OCI-LY7 (cell line): ENCODE measurements around the gene NRDC. TPM values are rescaled to one million over a fixed set of nuclear protein-coding genes. Genes with fewer than 3 reads are reported as not detected.

Experiments used
- BruUV-seq: library from RNA; stranded (reverse); fragments of 400-500 nt; replicated peaks from 2 replicates; lab custom pipeline; 2021; lab: Mats Ljungman, UMichigan
- CTCF ChIA-PET: fragments of 300-600 bp; sonication (Branson Sonifier 250); formaldehyde crosslinking; loops from one replicate; lab custom pipeline; 2022; ENCODE audit warnings: antibody characterized with exemption; ENCODE audit not compliant: unreplicated experiment; lab: Charles Lee
- POLR2A ChIA-PET: fragments of 300-600 bp; sonication (Branson Sonifier 250); formaldehyde crosslinking; loops from one replicate; lab custom pipeline; 2022; ENCODE audit warnings: antibody characterized with exemption; lab: Charles Lee
- DNase-seq: peaks from one replicate; pipeline ENCODE4 v3.0.0-alpha.2; 2015; ENCODE audit warnings: low spot score
- H2AFZ ChIP-seq: fragments of 200-600 bp; sonication (generic), shearing (Covaris generic); 2 replicates; pipeline ENCODE4 v1.6.1; 2014; ENCODE audit warnings: mild to moderate bottlenecking, antibody characterized with exemption, low read length, moderate library complexity
- H3K27ac ChIP-seq: fragments of 200-600 bp; sonication (generic); 2 replicates; pipeline ENCODE4 v1.5.1; 2014; ENCODE audit warnings: mixed run types, low read depth, mild to moderate bottlenecking, moderate library complexity, low read length, inconsistent platforms; ENCODE audit not compliant: poor library complexity, severe bottlenecking
- H3K36me3 ChIP-seq: fragments of 200-600 bp; sonication (generic); 2 replicates; pipeline ENCODE4 v1.6.1; 2014; ENCODE audit warnings: mild to moderate bottlenecking, antibody characterized with exemption, low read length, moderate library complexity, mixed read lengths; ENCODE audit not compliant: insufficient read depth
- H3K4me1 ChIP-seq: fragments of 200-600 bp; sonication (generic); 2 replicates; pipeline ENCODE4 v1.5.1; 2014; ENCODE audit warnings: mild to moderate bottlenecking, low read length; ENCODE audit not compliant: insufficient read depth, poor library complexity, severe bottlenecking
- H3K4me2 ChIP-seq: fragments of 200-600 bp; sonication (generic); 2 replicates; pipeline ENCODE4 v1.6.1; 2014; ENCODE audit warnings: mild to moderate bottlenecking, low read length
- H3K4me3 ChIP-seq: fragments of 200-600 bp; sonication (generic); 2 replicates; pipeline ENCODE4 v1.5.1; 2014; ENCODE audit warnings: mild to moderate bottlenecking, low read depth, low read length; ENCODE audit not compliant: poor library complexity, severe bottlenecking
- H3K79me2 ChIP-seq: fragments of 200-600 bp; sonication (generic); 2 replicates; pipeline ENCODE4 v1.6.1; 2016; ENCODE audit warnings: low read depth, mild to moderate bottlenecking, low read length, moderate library complexity, mixed read lengths; ENCODE audit not compliant: insufficient read depth
- H3K9me2 ChIP-seq: fragments of 200-600 bp; sonication (generic); 2 replicates; pipeline ENCODE4 v1.6.1; 2016; ENCODE audit warnings: mild to moderate bottlenecking, low read length, mixed read lengths; ENCODE audit not compliant: insufficient read depth
- H3K9me3 ChIP-seq: fragments of 200-600 bp; sonication (generic); 2 replicates; pipeline ENCODE4 v1.6.1; 2014; ENCODE audit warnings: mild to moderate bottlenecking, mixed run types, low read length, mixed read lengths
- H4K20me1 ChIP-seq: fragments of 200-600 bp; sonication (generic); 2 replicates; pipeline ENCODE4 v1.6.1; 2014; ENCODE audit warnings: mild to moderate bottlenecking, antibody characterized with exemption, low read length, moderate library complexity, mixed read lengths; ENCODE audit not compliant: insufficient read depth
- CTCF ChIP-seq: fragments of 200-600 bp; sonication (generic); conservative IDR thresholded peaks from 2 replicates; pipeline ENCODE4 v1.5.1; 2014; ENCODE audit warnings: mild to moderate bottlenecking, antibody characterized with exemption, low read length, moderate library complexity, mixed read lengths
- EZH2phosphoT487 ChIP-seq: fragments of 200-600 bp; sonication (generic); IDR thresholded peaks from 2 replicates; pipeline ENCODE4 v1.6.1; 2018; ENCODE audit warnings: low read depth, borderline replicate concordance, mild to moderate bottlenecking, mixed run types, antibody characterized with exemption, low read length, moderate library complexity, mixed read lengths
- intact Hi-C: fragments of 100-400 bp; cut with micrococcal nuclease; formaldehyde crosslinking; loops from one replicate; pipeline ENCODE4 v1.10.0; 2022; ENCODE audit not compliant: unreplicated experiment
- total RNA-seq, 2 experiments: library from RNA; depleted of rRNA in 1 of 2; stranded (reverse); fragments of >200 nt in 1 of 2; shearing (Covaris generic) in 1 of 2; gene quantifications; 2 replicates each; pipeline ENCODE4 v1.2.3, GENCODE V29; 2014 to 2022

Gene NRDC
- total RNA-seq, 2 experiments from 2014 or later = 48.0 to 162 TPM

GRCh38 chr1:51902456-51902855, 23.9 kb upstream of the NRDC start:
- Histone ChIP-seq H3K27ac (no peak overlapping the region), H3K4me3 (no peak overlapping the region), H3K4me1 (no peaks in the 10 kb centered on the region), H2AFZ (no peak overlapping the region), H3K79me2 (no peaks in the 10 kb centered on the region), H3K4me2 (no peak overlapping the region), H3K9me3 (no peaks in the 10 kb centered on the region), H3K36me3 (no peaks in the 10 kb centered on the region), H3K9me2 (no peaks in the 10 kb centered on the region), H4K20me1 (no peaks in the 10 kb centered on the region)
- intact Hi-C loops = no loop called here
- no peak for DNase-seq
- ChIA-PET POLR2A (interaction anchor here (0.7 to 1.1 kb wide), 4 partner anchors 23 to 152 kb away, joined by 3 to 4 read pairs (median 3); no protein-coding TSS in a partner anchor), CTCF (no interaction called here)
- no TSS peak for BruUV-seq
- TF ChIP-seq CTCF (no peak), EZH2phosphoT487 (no peak)

- Histone ChIP-seq H3K27ac (no peak overlapping the region), H3K4me3 (no peak overlapping the region), H3K9me3 (no peaks in the 10 kb centered on the region), H3K36me3 (no peaks in the 10 kb centered on the region), H4K20me1 (no peaks in the 10 kb centered on the region), H3K4me1 (no peaks in the 10 kb centered on the region), H3K79me2 (no peaks in the 10 kb centered on the region), H3K4me2 (no peak overlapping the region), H2AFZ (no peak overlapping the region), H3K9me2 (no peaks in the 10 kb centered on the region)
- BruUV-seq = no TSS peak
- no peak for TF ChIP-seq CTCF
- no peak for TF ChIP-seq EZH2phosphoT487
- DNase-seq = no peak
- intact Hi-C loops = no loop called here
- ChIA-PET POLR2A (interaction anchor here (0.8 kb wide), 1 partner anchor 15 kb away, joined by 6 read pairs; no protein-coding TSS in a partner anchor), CTCF (no interaction called here)
Measured at GRCh38 chr1:51901151-51901550, 22.6 kb upstream of the NRDC start.

GRCh38 chr1:51899022-51899421, 20.5 kb upstream of the NRDC start:
- ChIA-PET CTCF (no interaction called here), POLR2A (interaction anchor here (0.6 kb wide), 1 partner anchor 164 kb away, joined by 3 read pairs; no protein-coding TSS in a partner anchor)
- H3K36me3 ChIP-seq = no peaks in the 10 kb centered on the region
- no peak overlapping the region for H3K27ac ChIP-seq
- H2AFZ ChIP-seq = no peak overlapping the region
- no peaks in the 10 kb centered on the region for H3K79me2 ChIP-seq
- H3K4me1 ChIP-seq = no peaks in the 10 kb centered on the region
- no peak overlapping the region for H3K4me3 ChIP-seq
- intact Hi-C loops = no loop called here
- H4K20me1 ChIP-seq = no peaks in the 10 kb centered on the region
- TF ChIP-seq EZH2phosphoT487 (no peak), CTCF (no peak)
- no TSS peak for BruUV-seq
- no peak for DNase-seq
- no peaks in the 10 kb centered on the region for H3K9me2 ChIP-seq
- no peaks in the 10 kb centered on the region for H3K9me3 ChIP-seq
- H3K4me2 ChIP-seq = no peak overlapping the region
